ENCODE data around the gene CTU2. TPM values are rescaled to one million over a fixed set of nuclear protein-coding genes. Genes with fewer than 3 reads are reported as not detected.
"Not testable (repeated sequence)": the region's sequence is repeated elsewhere in the genome, so short reads cannot be mapped to it uniquely, and the experiment has no call there.

Gene CTU2
- 13.3 TPM for polyA plus RNA-seq (ENCODE audit: insufficient read length)

DNA sequence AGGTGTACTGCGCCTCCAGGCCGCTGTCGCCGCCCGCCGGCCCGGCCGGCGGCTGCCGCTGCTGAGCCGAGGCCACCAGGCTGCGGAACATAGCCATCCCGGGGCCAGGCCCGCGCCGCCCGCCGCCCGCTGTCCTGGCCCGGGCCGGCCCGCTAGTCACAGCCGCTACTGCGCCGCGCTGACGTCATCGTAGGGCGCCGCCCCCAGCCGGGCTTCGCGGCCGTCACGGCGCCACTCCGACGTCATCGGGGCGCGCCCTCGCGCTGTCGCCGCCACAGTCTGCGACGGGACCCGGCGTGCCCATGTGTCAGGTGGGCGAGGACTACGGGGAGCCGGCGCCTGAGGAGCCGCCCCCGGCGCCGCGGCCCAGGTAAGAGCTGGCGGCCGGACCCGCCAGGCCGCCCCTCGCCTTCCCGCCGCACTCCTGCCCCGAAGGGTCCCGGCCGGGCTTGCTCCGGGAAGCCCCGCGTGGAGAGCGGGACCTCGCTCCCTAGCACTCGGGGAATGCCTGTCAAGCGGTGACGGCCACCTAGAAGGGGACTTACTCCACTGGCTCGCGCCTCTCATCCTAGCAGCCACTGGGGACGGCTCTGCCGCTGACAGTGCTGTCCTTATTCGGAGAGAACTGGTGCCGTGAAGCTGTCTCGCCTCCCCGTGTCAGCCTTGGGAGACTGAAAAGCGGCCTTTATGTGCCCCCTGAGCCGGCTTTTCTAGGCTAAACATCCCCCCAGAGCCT is at the start of gene CTU2, which contains the start of gene RNF166:
CTU2 (plus strand) TSS at position 275 of the 736 bp plus-strand sequence; CDS start at position 303, 28 bp downstream.
RNF166 (minus strand) TSS at position 180 of the 736 bp plus-strand sequence; CDS start at position 97, 83 bp downstream.
- peak; percentile 95 for DNase-seq

DNA sequence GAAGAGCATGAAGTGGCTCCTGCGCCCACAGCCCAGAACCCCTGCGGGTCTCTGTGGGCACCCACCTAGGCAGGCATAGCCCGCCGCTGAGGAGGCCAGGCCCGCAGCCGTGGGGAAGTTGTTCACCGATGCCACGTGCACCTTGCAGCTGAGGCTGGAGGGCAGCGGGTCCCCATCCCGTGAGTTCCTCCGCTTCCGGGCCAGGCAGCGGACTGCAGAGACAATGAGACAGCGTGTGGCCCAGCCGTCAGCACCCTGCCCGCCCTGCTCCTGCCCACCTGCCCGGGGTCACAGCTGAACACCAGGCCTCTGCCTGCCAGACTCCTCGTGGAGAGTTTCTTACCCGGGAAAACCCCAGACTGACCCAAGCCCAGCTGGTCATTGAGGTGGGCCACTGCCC is 48.9 kb upstream of the CTU2 start:
- DNase-seq = no peak

DNA sequence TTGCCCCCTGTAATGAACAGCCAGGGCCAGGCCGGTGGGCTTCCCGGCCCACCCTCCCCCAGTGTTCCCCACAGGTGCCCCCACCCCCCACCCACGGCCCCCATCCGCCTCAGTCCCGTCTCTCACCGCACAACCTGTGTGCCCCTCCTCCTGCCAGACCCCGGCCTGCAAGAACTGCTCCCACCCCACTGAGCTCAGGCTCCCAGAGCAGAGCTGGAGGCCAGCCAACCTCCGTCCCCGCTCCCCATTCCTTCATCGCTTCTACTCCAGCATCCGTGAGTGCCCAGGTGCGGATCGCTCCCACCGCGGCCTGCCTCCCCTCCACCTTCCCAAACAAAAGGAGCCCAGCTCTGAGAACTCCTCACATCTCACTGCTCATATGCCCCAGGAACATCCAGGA is 47.6 kb upstream of the CTU2 start:
- no peak for DNase-seq

DNA sequence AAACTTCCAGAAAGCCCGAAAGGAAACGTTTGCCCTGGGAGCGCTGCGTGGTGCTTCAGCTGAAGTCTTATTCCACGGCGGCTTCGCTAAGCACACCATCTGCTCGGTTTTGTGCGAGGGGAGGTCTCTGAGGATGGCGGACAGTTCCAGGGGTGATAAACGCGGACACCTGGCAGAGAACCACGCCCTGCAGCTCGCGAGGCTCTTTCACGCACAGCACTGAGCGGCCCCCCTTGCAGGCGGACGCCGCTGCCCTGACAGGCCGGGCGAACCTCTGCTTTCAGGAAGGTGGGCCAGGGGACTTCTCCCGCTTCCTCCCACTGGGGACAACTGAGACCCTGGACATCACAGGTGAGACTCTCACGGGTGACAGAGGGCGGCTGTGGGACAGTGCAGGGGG is 47.1 kb upstream of the CTU2 start:
- no peak for DNase-seq

DNA sequence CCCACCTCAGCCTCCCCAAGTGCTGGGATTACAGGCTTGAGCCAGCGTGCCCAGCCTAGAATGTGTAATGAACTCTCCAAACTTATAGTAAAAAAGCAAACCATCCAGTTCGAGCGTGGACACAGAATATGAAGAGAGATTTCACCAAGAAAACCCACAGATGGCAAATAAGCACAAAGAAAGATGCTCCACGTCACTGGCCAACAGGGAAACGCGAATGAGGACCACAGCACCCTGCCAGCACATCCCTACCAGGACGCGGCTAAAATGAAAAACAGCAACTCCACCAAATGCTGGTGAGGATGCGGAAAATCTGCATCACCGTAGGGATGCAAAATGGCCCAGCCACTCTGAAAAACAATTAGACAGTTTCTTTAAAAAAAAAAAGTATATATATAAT is 44.8 kb upstream of the CTU2 start:
- no peak for DNase-seq

DNA sequence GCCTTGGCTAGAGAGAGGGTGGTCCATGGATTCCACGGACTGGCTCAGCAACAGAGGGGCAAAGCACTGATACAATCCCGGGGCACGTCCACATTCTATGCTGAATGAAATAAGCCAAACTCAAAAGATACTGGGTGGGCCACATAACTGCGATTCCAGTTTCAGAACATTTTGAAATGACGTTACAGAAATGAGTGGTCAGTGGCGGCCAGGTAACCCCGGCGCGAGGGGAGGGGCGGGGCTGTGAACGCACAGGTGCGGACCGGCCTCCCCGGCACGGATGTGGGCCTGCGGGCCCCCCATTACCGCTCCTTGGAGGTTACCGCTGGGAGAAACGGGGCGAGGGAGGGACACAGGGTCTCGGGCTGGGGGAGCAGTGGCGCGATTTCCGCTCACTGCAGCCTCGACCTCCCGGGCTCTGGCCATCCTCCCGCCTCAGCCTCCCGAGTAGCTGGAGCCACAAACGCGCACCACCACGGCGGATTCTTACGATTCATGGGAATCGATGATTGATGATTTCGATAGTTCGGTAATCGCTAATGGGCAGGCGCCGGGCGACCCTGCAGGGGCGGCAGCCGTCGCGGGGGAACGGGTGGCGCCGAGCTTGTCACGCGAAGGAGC is 44.0 kb upstream of the CTU2 start:
- DNase-seq = no peak

DNA sequence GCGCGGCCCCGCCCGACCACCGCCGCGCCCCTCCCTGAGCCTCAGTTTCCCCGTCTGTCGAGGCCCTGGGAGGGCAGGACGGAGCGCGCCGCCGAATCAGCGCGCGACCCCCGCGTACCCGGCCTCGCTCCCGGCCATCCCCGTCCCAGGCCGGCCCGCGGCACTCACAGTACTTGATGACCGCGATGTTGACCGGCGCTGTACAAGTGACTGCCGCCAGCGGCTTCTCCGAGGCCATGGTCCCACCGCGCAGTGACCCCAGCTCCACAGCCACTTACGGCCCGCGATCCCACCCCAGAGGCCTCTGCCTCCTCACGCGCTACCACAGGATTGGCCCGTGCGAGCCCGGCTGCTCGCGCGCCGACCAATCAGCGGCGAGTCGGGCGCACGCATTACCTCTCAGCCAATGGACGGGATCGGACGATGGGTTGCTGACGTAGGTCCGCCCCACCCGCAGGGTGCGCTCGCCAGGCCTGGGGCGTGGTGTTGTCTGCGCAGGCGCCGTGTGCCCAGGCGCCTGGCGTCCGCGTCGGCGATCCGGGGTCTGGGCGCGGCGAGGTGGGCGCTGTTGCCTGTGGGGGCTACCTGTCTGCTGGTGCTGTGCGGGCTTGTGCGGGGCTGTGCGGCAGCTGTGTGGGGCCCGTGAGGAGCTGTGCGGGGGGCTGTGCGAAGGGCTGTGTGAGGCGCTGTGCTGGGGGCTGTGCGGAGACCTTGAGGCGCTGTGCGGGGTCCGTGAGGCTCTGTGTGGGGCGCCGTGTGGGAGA is 43.3 kb upstream of the CTU2 start, which contains the start of gene MVD:
MVD (minus strand) TSS at position 249 of the 764 bp plus-strand sequence; CDS start at position 238, 11 bp downstream.
- peak; percentile 98 for DNase-seq

DNA sequence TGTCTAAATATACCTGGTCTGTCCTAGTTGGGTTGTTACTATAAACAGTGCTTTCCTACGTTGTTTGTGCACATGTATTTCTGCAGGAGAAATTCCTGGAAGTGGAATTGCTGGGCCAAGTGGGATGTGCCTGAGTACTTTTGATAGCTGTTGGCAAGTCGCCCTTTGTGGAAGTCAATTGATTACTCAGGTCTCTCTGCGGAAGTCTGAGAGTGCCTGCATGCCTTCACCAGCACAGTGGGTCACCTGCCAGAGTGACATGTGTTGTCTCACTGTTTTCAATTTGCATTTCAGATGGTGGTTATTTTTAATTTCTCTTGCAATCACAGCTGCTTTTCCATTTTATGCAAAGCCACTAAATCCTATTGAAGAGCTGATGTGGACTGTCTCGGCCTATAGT is 41.2 kb upstream of the CTU2 start:
- no peak for DNase-seq

DNA sequence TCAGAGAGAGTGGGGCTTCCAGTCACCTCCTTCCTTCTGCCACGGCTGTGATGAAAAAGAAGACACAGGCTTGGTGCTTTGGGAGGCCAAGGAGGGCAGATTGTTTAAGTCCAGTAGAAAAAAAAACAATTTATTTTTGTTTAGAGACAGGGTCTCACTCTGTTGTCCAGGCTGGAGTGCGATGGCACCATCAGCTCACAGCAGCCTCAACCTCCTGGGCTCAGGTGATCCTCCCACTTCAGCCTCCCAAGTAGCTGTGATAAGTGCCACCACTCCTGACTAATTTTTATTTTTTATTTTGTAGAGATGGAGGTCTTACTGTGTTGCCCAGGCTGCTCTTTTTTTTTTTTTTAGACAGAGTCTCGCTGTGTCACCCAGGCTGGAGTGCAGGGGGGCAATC is 40.7 kb upstream of the CTU2 start:
- no peak for DNase-seq

DNA sequence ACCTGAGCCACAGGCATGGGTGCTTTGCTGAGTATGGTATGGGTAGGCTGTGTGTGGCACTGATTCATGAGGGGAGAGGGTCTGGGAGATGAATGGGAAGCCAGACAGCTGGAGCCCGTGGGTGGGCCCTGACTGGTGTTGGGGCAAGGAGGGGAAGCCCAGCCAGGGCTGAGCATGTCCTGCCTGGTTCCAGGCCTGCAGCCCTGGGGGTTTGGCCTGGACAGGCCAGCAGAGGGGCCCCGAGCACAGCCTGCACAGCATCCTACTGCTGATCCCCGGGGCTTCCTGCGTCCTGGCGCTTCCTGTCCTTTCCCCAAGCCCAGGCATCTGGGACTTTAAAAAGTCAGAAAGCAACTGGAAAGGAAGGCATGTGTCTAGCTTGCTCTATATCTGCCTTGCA is 38.8 kb upstream of the CTU2 start:
- no peak for DNase-seq

DNA sequence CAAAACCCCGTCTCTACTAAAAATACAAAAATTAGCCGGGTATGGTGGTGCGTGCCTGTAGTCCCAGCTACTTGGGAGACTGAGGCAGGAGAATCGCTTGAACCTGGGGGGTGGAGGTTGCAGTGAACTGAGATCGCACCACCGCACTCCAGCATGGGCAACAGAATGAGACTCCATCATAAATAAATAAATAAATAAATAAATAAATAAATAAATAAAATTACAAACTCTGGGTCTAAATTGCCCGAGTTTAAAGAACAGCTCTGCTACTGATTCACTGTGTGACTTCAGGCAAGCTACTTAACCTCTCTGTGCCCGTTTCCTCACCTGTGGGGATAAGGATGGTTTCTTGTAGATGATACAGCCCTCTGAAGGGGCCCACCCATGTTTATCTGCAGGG is 36.8 kb upstream of the CTU2 start:
- DNase-seq = not testable (repeated sequence)

DNA sequence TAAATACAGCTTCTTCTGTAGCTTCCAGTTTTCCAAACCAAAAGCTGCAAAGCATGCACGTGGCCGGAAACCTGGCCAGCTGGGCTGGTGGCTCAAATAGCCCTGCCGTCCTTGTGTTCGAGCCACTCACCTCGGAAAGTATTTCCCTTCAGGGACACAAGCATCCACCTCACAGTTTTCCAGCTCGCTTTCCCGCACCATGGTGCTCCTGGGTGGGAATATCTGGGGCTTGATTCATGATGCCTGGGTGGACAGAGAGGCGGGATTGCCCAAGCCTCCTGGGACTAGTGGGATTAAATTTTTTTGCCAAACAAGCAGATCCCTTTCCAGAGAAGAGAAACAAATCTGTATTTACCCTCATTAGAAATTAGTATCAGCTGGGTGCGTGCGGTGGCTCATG is 36.3 kb upstream of the CTU2 start:
- no peak for DNase-seq

DNA sequence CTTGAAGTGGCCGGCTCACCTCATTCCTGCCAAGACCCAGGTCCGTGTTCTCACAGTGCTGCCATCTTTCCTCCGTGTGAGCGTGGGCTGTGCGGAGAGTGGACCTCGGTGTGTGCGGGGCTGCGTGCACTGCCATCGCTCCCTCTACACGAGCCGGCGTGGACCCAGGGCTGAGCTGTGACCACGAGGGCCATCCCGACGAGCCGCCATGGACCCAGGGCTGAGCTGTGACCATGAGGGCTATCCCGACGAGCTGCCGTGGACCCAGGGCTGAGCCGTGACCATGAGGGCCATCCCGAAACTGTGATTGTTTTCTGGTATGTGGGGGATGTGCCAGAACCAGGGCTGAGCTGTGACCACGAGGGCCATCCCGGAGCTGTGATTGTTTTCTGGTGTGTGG is 34.5 kb upstream of the CTU2 start:
- no peak for DNase-seq

DNA sequence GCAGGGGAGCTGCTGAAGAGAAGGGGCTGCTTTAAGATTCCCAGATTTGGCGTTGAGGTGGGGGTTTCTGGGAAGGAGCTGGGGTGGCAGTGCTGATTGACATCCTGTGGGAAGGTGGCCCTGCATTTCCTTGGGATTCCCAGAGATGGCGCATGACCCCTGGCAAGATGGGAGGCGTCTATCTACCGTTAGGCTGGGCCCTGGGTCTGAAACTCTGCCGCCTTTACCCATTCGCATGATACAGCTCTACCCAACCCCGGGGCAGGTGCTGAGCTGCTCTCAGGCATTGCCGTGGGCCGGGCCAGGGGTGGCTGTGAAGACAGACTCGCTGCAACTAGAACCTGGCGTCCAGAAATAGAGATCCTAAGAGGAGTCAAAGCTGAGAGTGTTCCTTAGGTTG is 33.5 kb upstream of the CTU2 start:
- DNase-seq = no peak

DNA sequence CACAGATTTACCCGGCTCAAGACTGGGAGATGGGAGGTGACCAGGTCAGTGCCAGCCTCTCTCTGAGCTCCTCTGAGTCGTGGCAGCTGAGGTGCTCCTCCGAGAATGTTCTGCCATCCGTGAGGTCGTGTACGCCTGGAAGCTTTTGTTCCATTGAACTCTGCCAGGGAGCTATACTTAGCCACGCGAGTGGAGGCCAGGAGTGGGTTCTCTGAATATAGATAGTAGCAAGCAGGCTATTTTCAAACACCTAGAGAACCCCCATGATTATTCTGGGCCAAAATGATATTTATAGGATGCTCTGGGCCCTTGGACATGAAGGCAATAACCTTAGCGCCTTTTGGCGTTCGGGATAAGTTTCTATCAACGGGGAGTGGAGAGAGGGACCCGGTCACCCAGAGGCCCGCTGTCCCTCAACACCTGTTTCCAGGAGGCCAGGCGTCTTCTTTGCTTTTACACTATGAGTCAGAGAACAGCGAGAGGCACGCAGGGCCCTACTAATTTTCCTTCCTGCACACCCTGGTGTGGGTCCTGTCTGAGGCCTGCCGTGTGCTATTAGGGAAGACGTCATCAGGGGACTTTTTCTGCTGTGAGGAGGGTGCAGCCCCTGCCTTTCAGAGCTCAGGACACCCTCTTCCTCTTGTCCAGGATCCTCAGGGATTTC is 32.5 kb upstream of the CTU2 start:
- no peak for DNase-seq

DNA sequence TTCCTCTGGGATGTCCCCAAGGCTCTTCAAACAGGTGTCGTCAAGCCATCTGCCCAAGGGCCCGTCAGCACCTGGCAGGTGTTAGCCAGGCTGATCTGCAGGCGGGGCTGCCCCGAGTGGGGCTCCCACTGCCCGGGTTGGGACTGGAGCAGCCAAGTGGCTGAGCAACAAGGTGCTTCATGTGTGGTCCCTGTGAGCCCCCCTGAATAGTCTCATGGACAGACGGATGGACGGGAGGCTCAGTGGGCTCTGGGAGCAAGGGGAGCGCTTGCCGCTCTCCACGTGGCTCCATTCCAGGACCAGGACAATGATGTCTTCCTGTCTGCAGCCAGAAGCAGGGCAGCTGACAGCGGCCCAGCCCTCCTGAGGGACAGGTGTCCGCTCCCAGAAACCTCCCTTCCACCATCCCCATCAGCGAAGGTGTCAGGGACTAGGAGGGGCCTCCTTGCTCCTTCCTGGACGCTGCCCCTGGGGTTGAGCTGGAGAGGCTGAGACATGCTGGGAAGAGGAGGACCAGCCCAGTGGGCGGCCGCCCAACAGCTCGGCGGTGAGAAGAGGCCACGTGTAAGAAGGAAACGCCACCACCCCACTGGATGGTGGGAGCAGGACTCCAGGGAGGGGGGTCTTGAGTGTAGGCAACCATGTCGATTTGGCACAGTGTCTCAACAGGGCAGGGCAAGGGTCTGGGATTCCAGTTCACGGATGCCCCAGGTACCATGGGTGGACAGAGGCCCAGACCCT is 29.6 kb upstream of the CTU2 start:
- DNase-seq = no peak

DNA sequence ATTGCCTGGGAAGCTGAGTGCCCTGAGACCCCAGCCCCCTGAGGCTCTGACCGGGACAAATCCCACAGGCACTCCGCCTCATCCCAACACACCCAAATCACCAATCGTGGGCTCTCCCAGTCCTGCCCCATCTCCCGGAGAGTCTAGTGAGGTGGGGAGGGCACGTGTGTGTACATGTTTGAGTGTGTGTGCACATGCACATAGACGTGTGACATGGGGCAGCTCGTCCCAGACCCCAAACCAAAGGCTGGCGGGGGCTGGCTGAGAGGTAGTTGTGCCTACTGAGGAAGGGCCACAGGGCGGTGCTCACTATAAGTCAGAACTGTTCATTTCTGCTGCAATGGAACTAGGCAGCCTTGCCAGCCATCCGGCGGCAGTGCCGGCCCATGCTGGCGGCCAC is 28.6 kb upstream of the CTU2 start:
- no peak for DNase-seq

DNA sequence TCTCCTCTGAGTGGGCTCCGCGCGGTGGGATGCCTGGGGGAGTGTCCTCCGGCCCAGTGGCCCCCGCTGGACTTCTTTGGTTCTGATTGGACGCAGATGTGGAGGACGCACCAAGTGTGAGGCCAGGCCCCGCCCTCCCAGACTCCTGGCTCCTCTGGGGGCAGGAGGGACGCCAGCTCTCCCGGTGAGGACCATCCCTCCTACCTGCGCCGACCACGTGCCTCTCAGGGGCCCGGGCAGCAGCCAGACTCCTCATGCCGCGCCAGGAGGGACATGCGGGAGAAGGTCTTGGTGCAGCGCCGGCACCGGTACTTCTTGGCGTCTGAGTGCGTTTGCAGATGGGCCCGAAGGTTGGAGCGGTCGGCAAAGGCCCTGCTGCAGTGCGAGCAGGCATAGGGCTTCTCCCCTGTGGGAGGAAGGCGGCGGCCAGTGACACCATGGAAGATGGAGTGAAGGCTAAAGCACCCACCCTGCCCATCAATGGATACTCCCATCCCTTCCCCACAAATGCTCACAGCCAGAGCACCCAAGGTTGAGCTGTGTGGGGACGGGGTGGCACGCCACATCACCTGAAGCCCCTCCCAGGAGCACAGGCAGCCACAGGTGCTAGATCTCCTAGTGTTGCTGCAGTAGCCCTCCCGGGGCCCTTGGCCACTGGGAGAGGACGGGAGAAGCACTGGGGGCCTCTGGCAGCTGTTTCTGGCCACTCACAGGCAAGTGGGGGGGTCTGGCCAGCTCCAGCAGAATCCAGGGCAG is 27.9 kb upstream of the CTU2 start:
- no peak for DNase-seq

DNA sequence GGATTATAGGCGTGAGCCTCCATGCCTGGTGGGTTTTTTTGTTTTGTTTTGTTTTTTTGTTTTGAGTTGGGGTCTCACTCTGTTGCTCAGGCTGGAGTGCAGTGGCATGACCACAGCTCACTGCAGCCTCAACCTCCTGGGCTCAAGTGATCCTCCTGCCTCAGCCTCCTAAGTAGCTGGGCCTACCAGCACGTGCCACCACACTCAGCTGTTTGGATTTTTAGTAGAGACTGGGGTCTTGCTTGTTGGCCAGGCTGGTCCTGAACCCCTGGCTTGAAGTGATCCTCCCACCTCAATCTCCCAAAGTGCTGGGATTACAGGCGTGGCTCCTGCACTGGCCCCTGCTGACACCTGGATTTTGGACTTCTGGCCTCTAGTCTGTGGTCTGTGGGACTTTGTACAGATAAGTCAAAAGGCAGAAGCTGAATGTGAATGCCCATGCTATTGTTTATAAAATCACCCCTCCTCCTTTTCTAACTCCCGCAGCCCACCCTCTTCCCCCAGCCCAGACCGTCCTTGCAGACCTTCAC is 25.7 kb upstream of the CTU2 start:
- DNase-seq = no peak

DNA sequence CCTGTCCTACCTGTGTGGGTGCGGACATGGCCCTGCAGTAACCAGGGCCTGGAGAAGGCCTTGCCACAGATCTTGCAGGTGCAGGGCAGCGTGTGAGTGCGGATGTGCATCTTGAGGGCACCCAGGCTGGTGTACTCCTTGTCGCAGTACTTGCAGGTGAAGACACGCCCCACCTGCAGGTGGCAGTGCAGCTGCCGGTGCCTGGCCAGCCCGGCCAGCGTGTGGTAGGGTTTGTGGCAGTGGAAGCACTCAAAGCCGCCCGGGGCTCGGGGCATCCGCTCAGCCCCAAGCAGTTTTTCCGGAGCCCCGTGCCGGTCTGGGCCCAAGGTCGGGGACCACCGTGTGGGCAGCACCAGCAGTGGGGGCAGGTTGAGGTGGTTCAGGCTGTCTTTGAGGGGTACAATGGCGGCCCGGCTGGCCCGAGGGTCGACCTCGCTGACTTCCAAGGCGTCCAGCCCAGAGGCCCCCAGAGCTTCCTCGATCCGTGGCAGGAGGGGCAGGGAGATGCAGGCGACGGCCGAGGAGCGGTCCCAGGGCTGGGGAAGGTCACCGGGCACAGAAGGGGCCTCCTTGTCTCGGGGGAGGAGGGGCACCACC is 25.1 kb upstream of the CTU2 start:
- no peak for DNase-seq

Measured in hindlimb muscle (tissue), 1 donor.